ENCODE results near the gene FGF22. TPM values are rescaled to one million over a fixed set of nuclear protein-coding genes. Genes with fewer than 3 reads are reported as not detected.

The FGF22 gene
- total and polyA plus RNA-seq, 2 of the 13 experiments (the other 11 are each of a cell fraction or from before 2014, with no cell fraction given): 0.24 TPM; not detected in 1

DNA sequence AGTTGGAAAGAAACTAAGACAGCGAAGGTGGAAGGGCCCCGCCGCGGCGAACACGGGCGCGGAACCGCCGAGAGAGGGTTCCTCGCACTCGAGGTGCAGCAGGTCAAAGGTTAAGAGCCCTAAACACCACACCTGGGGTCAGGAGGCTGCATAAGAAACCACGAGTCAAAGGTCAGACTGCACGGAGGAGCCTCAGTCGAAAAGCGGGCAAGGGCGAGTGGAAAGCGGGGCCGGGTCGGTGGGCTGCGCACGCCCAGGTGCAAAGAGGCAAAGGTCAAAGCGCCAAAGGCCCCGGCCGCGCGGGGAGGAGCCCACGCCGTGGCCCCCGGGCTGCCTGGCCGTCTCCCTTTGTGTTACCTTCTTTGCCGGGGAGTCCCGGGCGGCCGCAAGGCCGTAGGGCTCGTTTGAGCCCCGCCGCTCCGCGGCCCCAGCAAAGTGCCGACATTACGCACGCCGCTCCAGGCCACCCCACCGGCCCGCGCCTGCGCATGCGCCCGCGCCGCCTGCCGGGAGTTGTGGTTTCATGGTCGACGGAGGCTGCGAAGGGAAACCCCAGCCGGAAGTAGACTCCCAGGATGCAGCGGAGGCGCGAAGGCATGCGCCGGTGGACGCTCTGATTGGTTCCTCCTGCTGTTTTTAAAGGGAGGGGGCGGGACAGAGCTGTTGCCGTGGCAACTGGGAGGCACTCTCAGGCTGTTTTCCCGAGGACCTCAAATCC, 6.5 kb upstream of the FGF22 start, which contains the start of gene POLRMT (continued):
- TF ChIP-seq, protein P1, sequence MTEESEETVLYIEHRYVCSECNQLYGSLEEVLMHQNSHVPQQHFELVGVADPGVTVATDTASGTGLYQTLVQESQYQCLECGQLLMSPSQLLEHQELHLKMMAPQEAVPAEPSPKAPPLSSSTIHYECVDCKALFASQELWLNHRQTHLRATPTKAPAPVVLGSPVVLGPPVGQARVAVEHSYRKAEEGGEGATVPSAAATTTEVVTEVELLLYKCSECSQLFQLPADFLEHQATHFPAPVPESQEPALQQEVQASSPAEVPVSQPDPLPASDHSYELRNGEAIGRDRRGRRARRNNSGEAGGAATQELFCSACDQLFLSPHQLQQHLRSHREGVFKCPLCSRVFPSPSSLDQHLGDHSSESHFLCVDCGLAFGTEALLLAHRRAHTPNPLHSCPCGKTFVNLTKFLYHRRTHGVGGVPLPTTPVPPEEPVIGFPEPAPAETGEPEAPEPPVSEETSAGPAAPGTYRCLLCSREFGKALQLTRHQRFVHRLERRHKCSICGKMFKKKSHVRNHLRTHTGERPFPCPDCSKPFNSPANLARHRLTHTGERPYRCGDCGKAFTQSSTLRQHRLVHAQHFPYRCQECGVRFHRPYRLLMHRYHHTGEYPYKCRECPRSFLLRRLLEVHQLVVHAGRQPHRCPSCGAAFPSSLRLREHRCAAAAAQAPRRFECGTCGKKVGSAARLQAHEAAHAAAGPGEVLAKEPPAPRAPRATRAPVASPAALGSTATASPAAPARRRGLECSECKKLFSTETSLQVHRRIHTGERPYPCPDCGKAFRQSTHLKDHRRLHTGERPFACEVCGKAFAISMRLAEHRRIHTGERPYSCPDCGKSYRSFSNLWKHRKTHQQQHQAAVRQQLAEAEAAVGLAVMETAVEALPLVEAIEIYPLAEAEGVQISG (CRISPR knock-in tag; IDR thresholded peaks at IDR 0.05): peak; percentile 86
- TF ChIP-seq HMGXB3 (CRISPR knock-in tag; IDR thresholded peaks at IDR 0.05; ENCODE audit: borderline replicate concordance) (no peak), ZNF101 (CRISPR knock-in tag; IDR thresholded peaks at IDR 0.05; ENCODE audit: borderline replicate concordance, low read depth) (no peak), ZNF350 (CRISPR knock-in tag; IDR thresholded peaks at IDR 0.05; ENCODE audit: borderline replicate concordance, low read depth) (peak; percentile 68; the same call in 1 of the 2 replicates), MBD4 (IDR thresholded peaks at IDR 0.05; ENCODE audit: borderline replicate concordance, low read length) (no peak), FOXA1 (IDR thresholded peaks at IDR 0.05) (no peak), FOXA1 (CRISPR knock-in tag; IDR thresholded peaks at IDR 0.05) (no peak), HDAC2 (CRISPR knock-in tag; IDR thresholded peaks at IDR 0.05) (no peak; the same call in 1 of the 2 replicates), MED1 (CRISPR knock-in tag; IDR thresholded peaks at IDR 0.05) (peak; percentile 33; the same call in 1 of the 2 replicates), SSRP1 (CRISPR knock-in tag; IDR thresholded peaks at IDR 0.05) (no peak), ZFP37 (CRISPR knock-in tag; IDR thresholded peaks at IDR 0.05; ENCODE audit: borderline replicate concordance) (no peak), GABPB1 (CRISPR knock-in tag; IDR thresholded peaks at IDR 0.05) (peak; percentile 98), MLLT10 (CRISPR knock-in tag; IDR thresholded peaks at IDR 0.05) (no peak), ZNF850 (CRISPR knock-in tag; conservative IDR thresholded peaks at IDR 0.05) (0 out of 2 replicates have a peak, but pooled peaks have one; percentile 51), ZKSCAN8 (CRISPR knock-in tag; IDR thresholded peaks at IDR 0.05; ENCODE audit: borderline replicate concordance) (no peak)
- TF ChIP-seq, protein P2, sequence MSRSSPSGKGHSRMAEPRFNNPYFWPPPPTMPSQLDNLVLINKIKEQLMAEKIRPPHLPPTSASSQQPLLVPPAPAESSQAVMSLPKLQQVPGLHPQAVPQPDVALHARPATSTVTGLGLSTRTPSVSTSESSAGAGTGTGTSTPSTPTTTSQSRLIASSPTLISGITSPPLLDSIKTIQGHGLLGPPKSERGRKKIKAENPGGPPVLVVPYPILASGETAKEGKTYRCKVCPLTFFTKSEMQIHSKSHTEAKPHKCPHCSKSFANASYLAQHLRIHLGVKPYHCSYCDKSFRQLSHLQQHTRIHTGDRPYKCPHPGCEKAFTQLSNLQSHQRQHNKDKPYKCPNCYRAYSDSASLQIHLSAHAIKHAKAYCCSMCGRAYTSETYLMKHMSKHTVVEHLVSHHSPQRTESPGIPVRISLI (CRISPR knock-in tag; IDR thresholded peaks at IDR 0.05; ENCODE audit: borderline replicate concordance): no peak
- TF ChIP-seq, protein P3, sequence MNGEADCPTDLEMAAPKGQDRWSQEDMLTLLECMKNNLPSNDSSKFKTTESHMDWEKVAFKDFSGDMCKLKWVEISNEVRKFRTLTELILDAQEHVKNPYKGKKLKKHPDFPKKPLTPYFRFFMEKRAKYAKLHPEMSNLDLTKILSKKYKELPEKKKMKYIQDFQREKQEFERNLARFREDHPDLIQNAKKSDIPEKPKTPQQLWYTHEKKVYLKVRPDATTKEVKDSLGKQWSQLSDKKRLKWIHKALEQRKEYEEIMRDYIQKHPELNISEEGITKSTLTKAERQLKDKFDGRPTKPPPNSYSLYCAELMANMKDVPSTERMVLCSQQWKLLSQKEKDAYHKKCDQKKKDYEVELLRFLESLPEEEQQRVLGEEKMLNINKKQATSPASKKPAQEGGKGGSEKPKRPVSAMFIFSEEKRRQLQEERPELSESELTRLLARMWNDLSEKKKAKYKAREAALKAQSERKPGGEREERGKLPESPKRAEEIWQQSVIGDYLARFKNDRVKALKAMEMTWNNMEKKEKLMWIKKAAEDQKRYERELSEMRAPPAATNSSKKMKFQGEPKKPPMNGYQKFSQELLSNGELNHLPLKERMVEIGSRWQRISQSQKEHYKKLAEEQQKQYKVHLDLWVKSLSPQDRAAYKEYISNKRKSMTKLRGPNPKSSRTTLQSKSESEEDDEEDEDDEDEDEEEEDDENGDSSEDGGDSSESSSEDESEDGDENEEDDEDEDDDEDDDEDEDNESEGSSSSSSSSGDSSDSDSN (CRISPR knock-in tag; IDR thresholded peaks at IDR 0.05): no peak; the same call in 1 of the 2 replicates
- TF ChIP-seq, protein P4, sequence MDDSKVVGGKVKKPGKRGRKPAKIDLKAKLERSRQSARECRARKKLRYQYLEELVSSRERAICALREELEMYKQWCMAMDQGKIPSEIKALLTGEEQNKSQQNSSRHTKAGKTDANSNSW (CRISPR knock-in tag; IDR thresholded peaks at IDR 0.05; ENCODE audit: borderline replicate concordance): 0 out of 2 replicates have a peak, but pooled peaks have one; percentile 11
